ENCODE measurements around the gene PASK.
A peak's percentile ranks its signal among the peaks of the same experiment; 100 is the strongest.
"Not testable (repeated sequence)": the region's sequence is repeated elsewhere in the genome, so short reads cannot be mapped to it uniquely, and the experiment has no call there.

Gene PASK

DNA sequence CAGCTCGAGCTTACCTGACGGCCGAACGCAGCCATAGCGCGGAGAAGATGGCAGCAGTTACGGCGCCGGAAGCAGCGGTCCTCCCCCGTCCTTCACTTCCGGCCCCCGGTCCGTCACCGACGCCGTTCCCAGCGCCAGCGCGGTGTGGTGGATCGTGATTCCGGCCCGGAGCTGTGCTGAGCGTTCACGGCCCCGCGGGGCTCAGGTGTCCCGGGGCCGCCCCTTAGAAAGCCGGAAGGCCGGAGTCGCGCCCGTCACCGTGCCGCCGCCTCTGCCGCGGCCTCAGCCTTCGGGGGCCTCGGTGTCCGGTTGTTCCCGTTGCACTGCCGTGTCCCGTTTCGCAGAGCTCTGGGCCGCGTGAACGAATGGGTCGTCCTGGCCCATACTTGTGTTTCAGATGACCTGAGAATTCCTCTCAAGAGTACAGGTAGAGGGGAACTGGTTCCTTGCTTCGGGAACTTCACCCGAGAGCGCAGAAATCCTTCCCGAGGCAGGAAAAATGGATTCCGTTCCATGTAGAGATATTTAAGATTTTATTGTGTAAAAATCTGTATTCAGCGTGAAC lies 47.0 kb downstream of the PASK start, which contains the start of gene MTERF4:
TSS of gene MTERF4 (minus strand) at position 49 of the 565 bp plus-strand sequence. CDS start at position 35, 14 bp downstream.
- peak; percentile 63 for DNase-seq

DNA sequence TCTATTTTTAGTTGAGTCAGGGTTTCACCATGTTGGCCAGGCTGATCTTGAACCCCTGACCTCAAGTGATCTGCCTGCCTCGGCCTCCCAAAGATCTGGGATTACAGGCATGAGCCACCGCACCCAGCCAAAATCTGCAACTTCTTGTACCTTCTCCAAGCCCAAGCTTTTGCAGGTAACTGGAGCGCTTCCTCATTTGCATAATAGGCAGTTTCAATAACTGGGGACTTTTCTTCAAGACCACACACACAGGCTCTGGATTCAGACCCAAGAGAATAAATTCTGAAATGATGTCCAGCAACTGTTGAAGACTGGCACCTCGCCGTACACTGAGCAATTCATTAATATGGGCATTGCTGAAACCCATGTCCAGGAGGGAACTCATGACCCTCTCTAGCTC lies 50.0 kb downstream of the PASK start:
- no peak for DNase-seq

DNA sequence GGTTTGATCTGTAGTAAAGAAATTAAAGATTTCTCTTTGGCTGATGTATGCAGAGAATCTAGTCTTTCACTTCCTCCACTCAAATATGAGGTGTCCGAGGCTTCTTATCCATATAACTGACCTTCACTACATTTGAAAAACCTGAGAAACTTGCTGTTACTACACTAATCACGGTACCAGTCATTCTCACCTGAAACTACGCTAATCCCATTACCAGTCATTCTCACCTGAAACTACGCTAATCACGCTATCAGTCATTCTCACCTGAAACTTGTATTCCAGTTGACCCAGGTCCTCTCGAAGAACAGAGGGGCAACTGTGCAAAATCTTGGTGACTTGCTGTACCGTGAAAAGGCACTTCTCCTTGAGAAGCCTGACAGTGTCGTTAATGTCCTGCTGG lies 52.3 kb downstream of the PASK start:
- no peak for DNase-seq

DNA sequence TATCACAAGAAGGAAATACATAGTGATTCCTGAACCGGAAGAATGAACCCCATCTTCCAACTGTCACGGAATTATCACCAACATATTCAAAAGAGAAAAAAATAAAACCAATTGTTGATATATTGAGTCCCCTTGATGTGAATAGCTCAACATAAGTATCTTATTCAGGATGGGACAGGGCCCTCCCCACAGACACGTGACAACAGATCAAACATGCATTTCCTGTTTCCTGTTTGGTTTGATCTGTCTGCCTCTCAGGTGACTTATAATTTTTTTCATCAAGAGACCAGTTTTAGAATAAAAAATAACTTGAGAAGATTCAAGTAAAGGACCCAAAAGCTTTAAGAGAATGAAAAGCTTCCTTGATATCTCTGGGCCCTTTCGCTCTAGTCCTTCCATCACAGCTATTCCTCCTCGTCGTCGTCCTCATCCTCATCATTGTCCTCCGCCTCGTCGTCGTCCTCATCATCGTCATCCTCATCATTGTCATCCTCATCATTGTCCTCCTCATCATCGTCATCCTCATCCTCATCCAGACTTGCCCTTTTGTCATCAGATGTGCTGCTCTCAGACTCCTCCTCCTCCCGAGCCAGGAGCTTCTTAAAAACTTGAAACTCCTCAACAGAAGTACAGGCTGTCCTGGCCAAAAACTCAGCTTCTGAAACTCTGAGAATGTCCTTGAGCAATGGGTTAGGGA lies 53.5 kb downstream of the PASK start:
- DNase-seq: no peak

DNA sequence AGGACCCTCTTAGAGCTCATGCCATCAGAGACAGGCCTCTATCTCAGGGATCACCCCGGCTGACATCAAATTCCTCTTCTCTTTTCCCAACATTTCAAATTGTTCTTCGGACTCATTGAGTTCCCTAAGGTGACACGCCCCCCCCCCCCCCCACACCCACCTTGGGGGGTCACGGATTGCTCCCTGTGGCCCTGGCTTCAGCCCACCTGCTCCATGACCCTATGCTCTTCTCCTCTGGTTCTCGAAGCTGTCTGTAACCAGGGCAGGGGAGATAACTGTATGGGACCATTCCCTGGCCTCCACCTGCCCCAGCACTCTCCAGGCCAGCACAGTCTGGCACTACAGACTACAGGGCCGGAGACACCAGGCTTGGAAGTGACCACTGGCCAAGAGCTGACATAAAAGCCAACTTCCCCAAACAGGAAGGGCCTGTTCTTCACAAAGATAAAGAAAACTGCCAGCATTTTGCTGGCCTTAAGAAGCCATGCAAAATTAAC lies 54.3 kb downstream of the PASK start:
- DNase-seq: no peak

DNA sequence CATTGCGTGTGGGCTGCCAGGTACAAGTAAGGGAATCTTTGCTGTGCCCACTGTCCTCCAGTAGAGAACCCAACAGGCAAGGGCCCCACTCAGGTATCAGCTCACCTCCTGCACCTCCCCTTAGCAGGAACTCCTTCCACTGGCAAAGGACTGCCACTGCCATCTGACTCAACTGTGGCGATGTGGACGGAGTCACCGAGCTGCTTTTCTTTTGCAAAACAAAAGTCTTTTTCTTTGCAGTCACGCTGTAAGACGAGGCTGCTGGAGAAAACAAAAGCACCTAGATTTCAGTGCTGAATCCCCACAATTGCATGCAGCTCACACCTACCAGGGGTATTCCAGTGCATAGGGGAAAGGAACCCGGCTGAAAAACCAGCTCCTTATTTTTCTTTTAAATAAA lies 55.1 kb downstream of the PASK start:
- no peak for DNase-seq

DNA sequence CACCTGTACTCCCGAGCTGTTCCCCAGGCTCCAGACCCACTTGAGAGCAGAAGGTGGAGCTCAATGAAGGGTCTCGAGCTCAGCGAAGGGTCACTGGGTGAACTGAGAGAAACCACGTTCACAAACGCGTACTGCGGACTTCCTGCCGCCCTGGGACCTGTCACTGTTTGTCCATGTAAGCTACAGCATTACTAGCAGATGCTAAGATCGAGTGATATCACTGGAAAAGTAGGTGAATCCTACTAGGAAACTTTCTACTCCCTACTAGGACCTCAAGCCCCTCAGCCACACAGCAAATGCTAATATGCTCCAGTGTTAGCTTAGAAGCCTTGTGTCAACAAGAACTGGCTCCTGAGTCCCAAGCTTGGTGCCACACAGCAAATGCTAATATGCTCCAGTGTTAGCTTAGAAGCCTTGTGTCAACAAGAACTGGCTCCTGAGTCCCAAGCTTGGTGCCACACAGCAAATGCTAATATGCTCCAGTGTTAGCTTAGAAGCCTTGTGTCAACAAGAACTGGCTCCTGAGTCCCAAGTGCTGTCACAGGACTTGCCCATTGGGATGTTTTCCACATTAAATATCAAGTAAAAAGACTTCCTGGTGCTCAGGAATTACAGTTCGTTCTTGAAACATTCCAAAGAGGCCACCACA lies 56.0 kb downstream of the PASK start:
- DNase-seq: not testable (repeated sequence)

DNA sequence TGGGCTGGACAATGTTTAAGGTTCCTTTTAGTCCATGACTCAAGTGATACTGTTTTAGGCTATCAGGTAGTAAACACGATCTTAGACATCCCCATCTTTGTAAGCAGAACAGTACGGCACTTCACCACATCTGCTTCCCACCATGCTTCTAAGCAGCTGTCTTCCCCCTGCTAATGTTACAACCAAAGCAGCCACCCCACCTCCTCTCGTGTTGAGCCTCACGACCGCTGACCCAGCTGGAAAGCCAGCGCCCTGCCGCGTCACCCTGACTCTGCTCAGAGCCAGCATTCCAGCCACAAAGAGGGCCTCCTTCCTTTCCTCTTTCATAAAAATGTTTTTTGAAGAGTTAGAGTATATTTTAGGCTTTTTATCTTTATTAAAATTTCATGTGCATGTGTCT lies 56.6 kb downstream of the PASK start:
- DNase-seq: no peak

DNA sequence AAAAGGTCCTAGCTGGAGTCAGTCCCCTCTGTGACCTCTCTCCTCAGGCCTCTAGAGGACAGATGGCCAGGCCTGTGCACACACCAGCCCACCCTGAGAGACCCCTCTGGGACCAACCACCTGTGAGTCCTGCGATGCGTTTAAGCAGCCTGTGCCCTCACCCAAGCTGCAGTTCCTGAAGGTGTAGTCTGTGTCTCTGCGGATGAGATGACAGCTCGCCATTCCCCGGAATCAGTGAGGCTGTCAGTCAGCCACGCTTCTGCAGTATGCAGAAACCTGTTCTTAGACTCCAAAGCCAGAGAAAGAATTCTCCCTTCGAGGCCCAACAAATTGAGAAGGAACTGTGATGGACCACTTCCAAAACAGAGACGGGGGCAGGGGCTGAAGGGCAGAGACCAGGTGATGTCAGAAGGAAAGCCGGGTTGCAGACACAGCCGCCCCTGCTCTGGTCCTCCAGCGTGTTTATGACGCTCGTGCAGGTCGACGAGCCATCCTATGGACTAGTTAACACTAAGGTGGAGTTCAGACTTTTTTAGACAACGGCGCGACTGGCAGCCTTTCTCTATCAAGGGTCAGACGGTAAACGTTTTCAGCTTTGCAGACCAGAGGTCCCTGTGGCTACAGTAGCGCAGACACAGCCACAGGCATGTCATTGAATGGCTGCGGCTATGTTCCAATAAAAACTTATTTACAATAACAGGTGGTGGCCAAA lies 57.4 kb downstream of the PASK start:
- no peak for DNase-seq

DNA sequence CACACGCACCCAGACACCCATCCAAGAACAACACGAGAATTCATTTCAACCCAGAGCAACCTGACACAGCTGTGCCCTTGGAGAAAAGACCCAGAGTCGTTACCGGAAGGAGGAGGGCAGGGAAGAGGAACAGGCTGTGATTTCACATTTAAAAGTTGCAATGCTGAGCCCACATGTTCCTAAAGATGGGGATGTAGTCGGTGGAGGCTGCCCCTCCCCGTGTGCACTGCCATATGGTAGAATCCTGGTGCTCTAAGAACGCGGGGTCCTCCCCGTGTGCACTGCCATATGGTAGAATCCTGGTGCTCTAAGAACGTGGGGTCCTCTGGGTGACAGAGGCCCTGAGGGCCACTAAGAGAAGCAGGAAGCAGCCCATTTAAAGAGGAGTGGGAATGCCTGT lies 58.1 kb downstream of the PASK start:
- no peak for DNase-seq

DNA sequence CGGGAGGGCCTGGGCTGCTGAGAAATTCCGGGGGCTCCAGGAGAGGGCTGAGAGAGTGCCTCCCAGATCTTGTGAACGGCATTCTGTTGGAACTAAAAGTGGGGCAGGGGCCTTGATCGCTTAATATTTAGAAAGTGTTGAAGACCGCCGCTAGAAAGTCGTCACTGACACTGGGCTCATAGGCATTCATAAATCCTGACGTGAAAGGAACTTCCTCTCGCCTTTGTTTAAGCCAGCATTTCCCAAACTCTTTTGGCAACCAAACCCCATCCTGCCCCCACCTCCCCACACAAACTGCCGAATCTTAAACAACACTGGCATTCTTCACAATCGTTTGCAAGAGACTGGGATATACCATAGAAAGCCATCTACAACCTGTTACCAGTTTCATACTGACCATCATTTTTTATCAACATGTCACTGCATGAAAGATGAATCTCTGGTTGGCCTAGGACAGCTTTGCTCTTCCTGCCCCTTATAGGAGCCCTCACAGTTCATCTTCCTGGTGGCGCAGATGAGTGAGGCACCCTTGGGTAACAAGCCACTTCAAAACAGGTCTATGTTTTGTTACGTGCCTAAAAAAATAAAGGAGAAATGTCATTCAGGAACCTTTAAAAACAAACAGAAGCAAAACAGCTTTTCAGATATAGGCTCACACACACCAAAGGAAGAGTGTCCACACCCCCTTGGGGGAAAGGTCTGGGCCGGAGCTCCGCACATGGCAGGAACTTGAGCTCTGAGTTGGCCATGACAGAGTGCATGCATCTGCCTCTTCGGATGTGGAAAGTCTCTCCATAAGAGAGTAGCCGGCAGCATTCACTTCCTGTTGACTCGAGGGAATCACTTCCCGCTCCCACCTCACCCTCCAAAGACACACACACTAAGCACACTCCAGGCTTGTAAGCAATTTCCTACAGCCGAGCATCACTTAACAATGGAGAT lies 60.2 kb downstream of the PASK start:
- no peak for DNase-seq

DNA sequence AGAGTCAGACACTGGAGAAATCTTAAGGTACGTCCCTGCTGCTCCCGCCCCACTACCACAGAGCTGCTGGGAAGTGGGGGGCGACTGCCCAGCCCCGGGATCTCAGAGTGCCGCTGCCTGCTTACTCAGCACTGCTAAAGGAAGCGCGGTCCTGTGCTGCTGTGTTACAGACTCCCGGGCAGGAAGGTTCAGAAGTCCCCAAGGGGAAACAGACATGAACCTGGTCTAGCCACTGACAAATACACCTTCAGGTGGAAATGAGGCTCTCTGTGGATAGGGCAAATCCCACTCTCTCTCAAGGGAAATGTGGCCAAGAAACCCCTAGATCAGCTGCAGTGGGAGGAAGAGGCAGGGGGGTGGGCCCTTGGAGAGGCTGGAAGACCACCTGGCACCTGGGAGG lies 60.9 kb downstream of the PASK start:
- no peak for DNase-seq

DNA sequence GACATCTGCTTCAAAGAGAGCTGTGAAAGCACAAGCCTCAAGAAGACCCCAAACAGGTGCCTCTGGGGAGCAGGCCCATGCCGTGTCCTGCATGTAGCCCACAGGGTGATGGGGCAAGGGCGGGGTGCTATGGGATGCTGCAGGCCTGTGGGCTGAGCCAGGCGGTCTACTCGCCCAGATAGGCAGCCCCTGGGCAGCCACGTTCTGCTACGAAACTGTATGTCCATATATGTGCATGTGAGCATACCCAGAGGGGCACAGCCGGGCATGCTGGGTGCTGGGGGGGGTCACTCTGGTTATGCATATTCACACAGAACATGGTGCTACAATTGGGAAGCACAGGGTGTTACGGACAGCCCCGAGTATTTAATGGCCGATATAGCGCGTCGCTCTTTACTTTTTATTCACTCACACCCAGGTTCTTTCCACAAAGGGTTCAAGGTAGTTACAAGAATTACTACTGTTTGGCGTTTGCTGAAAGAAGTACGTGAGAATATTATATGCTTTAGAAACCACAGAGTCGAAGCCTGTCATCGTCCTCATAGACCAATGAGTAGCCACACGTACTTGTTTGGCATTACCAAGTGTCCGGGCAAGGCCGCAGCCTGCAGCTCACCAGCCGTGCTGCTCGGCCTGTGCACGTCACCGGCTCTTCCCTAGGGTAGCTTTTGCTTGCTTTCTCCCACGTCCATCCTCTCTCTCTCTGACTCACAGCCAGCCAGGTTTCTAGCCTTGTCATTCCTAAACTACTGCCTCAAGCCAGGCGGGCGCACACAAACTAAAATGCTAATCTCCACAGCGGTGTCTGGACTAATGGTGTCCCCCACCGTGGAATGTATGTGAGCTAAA lies 61.6 kb downstream of the PASK start:
- DNase-seq: no peak

DNA sequence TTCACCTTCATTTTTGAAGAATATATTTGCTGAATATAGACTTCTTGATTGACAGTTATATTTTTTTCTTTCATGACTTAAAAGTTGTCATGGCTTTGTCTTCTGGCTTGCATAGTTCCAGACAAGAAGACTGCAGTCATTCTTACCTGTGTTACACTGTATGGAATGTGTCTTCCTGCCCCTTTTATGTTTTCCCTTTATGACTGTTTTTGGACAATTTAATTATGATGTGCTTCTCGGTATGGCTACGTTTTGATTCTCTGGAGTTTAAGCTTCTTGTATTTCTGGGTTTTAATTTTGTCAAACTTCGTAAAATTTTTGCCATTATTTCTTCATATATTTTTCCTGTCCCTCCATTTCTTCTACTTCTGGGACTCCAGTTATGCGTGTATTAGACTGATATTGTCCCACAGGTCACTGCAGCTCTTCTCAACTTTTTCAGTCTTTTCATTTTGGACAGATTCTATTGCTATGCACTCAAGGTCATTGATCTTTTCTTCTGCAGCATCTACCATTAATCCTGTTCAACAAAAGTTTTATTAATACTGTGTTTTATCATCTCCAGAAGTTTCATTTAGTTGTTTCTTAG lies 64.3 kb downstream of the PASK start:
- DNase-seq: no peak

DNA sequence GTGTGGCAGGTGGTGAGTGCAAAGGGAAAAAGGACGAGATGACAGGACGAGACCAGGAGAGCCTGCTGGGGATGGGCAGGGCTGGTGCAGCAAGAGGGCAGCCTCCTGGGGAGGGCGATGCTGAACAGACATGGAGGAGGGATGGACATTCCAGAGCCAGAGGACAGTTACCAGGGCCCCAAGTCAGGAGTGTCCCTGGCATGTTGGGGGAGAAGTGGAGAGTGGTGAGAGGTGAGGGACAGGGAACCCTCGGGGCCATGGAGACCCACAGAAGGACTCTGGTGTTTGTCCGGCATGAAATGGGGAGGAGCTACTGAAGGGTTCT lies 66.2 kb downstream of the PASK start:
- no peak for DNase-seq

DNA sequence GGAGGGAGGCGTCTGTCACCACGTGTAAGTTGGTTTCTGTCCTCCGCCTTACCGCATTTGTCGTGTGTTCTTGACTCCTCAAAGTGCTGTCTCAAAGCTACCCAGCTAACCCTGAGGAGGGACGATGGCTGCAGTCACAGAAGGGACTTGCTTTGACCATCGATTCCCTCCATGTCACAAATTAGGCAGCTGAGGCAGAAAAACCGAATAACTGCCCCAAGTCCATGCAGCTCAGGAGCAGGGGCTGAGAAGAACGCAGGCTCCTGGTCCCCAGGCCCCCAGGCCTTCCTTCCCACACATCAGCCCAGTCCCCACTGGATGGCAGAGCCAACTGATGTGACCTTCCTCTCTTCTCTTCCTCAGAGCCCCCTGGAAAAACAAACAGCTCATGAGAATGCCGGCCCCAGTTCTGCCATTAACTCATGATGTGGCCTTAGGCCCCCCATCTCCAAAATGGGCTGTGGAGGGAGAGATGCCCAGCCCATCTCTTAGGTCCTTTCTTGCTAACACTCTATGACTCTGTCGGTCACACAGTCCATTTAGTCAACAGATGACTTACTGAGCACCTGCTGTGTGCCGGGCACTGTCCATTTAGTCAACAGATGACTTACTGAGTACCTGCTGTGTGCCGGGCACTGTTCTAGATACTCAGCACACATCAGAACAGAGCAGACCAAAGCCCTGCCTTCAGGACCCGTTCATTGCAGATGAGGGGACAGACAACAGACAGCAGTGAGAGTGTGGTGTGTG lies 66.8 kb downstream of the PASK start:
- no peak for DNase-seq

DNA sequence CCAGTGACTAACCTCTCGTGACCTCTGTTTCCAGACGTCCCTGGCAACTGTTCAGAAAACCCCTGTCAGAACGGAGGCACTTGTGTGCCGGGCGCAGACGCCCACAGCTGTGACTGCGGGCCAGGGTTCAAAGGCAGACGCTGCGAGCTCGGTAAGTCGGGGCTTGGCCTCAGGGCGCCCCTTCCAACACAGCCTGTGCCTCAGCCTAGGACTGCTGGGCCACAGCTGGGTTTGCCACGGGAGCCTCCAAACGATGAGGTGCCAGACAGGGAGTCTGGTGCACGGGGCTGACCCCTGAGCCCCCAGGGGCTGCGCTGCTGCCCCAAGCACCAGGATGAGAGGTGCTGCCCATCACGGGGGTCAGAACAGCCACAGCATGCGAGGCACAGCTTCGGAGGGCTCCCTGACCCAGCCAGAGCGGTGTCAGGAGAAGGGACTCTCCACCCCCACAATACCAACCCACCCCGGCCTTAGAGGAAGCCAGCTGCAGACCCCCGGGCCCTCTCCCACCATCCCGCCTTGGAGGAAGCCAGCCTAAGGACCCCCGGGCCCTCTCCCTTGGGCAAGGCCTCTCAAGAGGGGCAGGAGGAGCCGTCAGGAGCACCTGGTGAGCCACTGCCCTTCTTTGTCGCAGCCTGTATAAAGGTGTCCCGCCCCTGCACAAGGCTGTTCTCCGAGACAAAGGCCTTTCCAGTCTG lies 67.5 kb downstream of the PASK start:
- DNase-seq: no peak

DNA sequence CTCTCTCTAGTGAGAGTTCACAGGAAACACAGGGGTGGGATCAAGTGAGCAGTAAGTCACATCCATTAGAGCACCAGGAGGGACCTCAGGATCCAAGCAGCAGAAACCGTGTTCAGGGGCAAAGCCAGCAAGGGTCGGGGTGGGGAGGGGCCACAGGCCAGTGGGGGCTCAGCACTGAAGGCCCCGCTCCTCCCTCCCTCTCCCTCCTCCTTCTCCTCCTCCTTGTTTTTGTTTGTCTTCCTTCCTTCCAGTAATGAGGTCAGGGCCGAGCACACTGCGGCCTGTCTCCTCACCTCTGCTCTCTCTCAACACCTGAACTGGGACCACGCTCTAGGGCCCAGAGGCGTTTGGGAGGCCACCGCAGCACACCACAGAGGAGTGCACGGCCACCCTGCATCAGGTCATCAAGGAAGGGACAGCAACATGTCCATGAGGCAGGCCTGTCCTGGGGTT lies 68.1 kb downstream of the PASK start:
- DNase-seq: no peak

DNA sequence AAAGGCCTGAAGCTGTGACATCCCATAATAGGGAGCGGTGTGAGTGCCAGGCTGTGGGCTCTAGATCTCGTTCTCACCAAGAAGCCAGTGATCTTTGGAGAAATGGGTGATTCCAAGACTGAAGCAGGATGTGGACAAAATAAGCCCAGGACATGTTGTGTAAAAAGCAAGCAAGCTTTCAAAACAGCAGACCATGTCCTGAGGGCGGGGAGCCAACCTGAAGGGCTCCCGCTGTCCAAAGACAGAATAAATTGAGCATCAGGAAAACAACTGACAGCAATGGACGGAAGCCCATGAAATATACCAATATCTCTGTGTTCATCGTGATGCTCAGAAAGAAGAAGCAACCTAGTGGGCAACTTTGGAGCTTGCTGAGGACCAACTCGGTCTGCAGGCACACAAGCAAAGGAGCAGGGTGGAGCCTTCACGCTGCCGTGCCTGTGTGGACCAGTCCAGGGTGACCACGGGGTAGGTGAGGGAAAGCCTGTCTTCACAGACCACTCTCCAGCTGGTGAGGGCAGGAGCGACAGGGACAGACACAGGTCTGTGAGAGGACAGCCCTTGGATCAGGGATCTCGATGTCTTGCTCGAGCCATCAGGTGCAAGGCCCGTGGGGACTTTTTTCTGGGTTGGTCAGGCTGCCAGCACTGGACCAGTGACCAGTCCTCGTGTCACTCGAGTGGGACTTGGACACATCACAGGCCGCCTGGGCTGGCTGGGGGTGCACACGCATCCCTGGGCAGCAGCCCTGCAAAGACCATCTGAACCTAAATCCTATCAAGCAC lies 68.7 kb downstream of the PASK start:
- no peak for DNase-seq

Measured in MV-4-11 (cell line).